GM23338 (cell line): Measurements from ENCODE around the gene ASB1. TPM values are rescaled to one million over a fixed set of nuclear protein-coding genes. Genes with fewer than 3 reads are reported as not detected.

ENCODE experiments used
- ATAC-seq: fragments of 200-7000 bp; cut with Tn5 transposase; 3 replicates; pipeline ENCODE4 v1.9.1; 2020
- DNase-seq: peaks from one replicate; pipeline ENCODE4 v3.0.0-alpha.2; 2015; ENCODE audit warnings: low spot score
- H2AFZ ChIP-seq: fragments of 200-600 bp; sonication (generic); 2 replicates; pipeline ENCODE4 v1.8.0; 2016; ENCODE audit warnings: antibody characterized with exemption, mild to moderate bottlenecking, moderate library complexity
- H3F3A ChIP-seq: fragments of 200-600 bp; sonication (generic); replicated peaks from 2 replicates; pipeline ENCODE4 v1.8.0; 2017; ENCODE audit warnings: antibody characterized with exemption, mixed run types, low read depth
- H3K27ac ChIP-seq: fragments of 200-600 bp; sonication (generic); 2 replicates; pipeline ENCODE4 v1.6.1; 2016; ENCODE audit warnings: low read depth
- H3K27me3 ChIP-seq: fragments of 200-600 bp; sonication (generic); 2 replicates; pipeline ENCODE4 v1.8.0; 2016; ENCODE audit warnings: mild to moderate bottlenecking, mixed run types, moderate library complexity; ENCODE audit not compliant: insufficient read depth
- H3K36me3 ChIP-seq: fragments of 200-600 bp; sonication (generic); 2 replicates; pipeline ENCODE4 v1.8.0; 2016; ENCODE audit warnings: mild to moderate bottlenecking; ENCODE audit not compliant: insufficient read depth
- H3K4me1 ChIP-seq: fragments of 200-600 bp; sonication (generic); 2 replicates; pipeline ENCODE4 v1.8.0; 2016; ENCODE audit warnings: mild to moderate bottlenecking, moderate library complexity; ENCODE audit not compliant: insufficient read depth
- H3K4me2 ChIP-seq: fragments of 200-600 bp; sonication (generic); 2 replicates; pipeline ENCODE4 v1.7.1; 2017; ENCODE audit warnings: mixed run types
- H3K4me3 ChIP-seq: fragments of 200-600 bp; sonication (generic); 2 replicates; pipeline ENCODE4 v1.6.1; 2016; ENCODE audit warnings: mixed run types
- H3K79me2 ChIP-seq: fragments of 200-600 bp; sonication (generic); replicated peaks from 2 replicates; pipeline ENCODE4 v1.8.0; 2017; ENCODE audit warnings: mild to moderate bottlenecking; ENCODE audit not compliant: insufficient read depth
- H3K9me2 ChIP-seq: fragments of 200-600 bp; sonication (generic); 2 replicates; pipeline ENCODE4 v1.8.0; 2017; ENCODE audit not compliant: insufficient read depth
- H4K20me1 ChIP-seq: fragments of 200-600 bp; sonication (generic); replicated peaks from 2 replicates; pipeline ENCODE4 v1.8.0; 2017; ENCODE audit warnings: mild to moderate bottlenecking; ENCODE audit not compliant: insufficient read depth
- H3K27ac Mint-ChIP-seq: 2 replicates; pipeline ENCODE4 v1.8.0; 2020; ENCODE audit warnings: inconsistent platforms, mild to moderate bottlenecking, moderate library complexity, mixed read lengths
- H3K27me3 Mint-ChIP-seq: 3 replicates; pipeline ENCODE4 v1.8.0; 2022; ENCODE audit warnings: low read depth, mild to moderate bottlenecking, moderate library complexity, mixed read lengths, inconsistent platforms; ENCODE audit not compliant: insufficient read depth, poor library complexity
- H3K36me3 Mint-ChIP-seq: 3 replicates; pipeline ENCODE4 v1.8.0; 2021; ENCODE audit warnings: low read depth, mild to moderate bottlenecking, inconsistent platforms, moderate library complexity, mixed read lengths
- H3K4me1 Mint-ChIP-seq: 3 replicates; pipeline ENCODE4 v1.8.0; 2020; ENCODE audit warnings: mild to moderate bottlenecking, inconsistent platforms, mixed read lengths
- H3K4me3 Mint-ChIP-seq: 3 replicates; pipeline ENCODE4 v1.8.0; 2021; ENCODE audit warnings: moderate library complexity, mild to moderate bottlenecking, inconsistent platforms, mixed read lengths
- H3K9me3 Mint-ChIP-seq: 3 replicates; pipeline ENCODE4 v1.8.0; 2020; ENCODE audit warnings: moderate library complexity, mild to moderate bottlenecking, inconsistent platforms, mixed read lengths
- CREB1 ChIP-seq: fragments of 250-450 bp; sonication (Bioruptor Pico); IDR thresholded peaks from 2 replicates; pipeline ENCODE4 v1.5.0; 2020; ENCODE audit warnings: low read depth, mild to moderate bottlenecking, moderate library complexity
- EZH2 ChIP-seq: fragments of 200-600 bp; sonication (generic); IDR thresholded peaks from one replicate; pipeline ENCODE4 v1.8.0; 2017; ENCODE audit warnings: antibody characterized with exemption, mild to moderate bottlenecking, low read depth; ENCODE audit not compliant: unreplicated experiment
- EZH2phosphoT487 ChIP-seq: fragments of 200-600 bp; sonication (generic); IDR thresholded peaks from one replicate; pipeline ENCODE4 v1.8.1; 2018; ENCODE audit warnings: antibody characterized with exemption; ENCODE audit not compliant: unreplicated experiment
- JUNB ChIP-seq: IDR thresholded peaks from one replicate; pipeline ENCODE4 v1.6.1; 2016; ENCODE audit warnings: antibody characterized with exemption; ENCODE audit not compliant: unreplicated experiment
- NANOG ChIP-seq: IDR thresholded peaks from 2 replicates; pipeline ENCODE4 v1.6.1; 2016; ENCODE audit warnings: antibody characterized with exemption, borderline replicate concordance
- POLR2AphosphoS5 ChIP-seq: IDR thresholded peaks from 2 replicates; pipeline ENCODE4 v1.6.1; 2016; ENCODE audit warnings: antibody characterized with exemption, low read depth
- STAT1 ChIP-seq: IDR thresholded peaks from one replicate; pipeline ENCODE4 v1.6.1; 2016; ENCODE audit warnings: antibody characterized with exemption; ENCODE audit not compliant: unreplicated experiment
- ZNF114 ChIP-seq: fragments of 250-450 bp; sonication (Bioruptor Pico); IDR thresholded peaks from 2 replicates; pipeline ENCODE4 v1.5.0; 2020; ENCODE audit warnings: mild to moderate bottlenecking, moderate library complexity
- ZNF331 ChIP-seq: fragments of 250-450 bp; sonication (Bioruptor Pico); IDR thresholded peaks from 2 replicates; pipeline ENCODE4 v1.5.0; 2020; ENCODE audit warnings: low read depth, mild to moderate bottlenecking, moderate library complexity
- polyA plus RNA-seq: library from polyadenylated mRNA; unstranded; fragments of >200 nt; fragmentation: Nextera tagmentation; extraction: Ambion mirVana; gene quantifications from 2 replicates; pipeline ENCODE4 v1.2.1, GENCODE V29; 2016
- total RNA-seq: library from RNA; depleted of rRNA; stranded (reverse); fragments of >200 nt; shearing (Covaris generic); gene quantifications from 2 replicates; pipeline ENCODE4 v1.2.3, GENCODE V29; 2014
- TF ChIP-seq, protein P1 (sequence below), 2 experiments: fragments of 200-600 bp in 1 of 2; sonication (generic) in 1 of 2; conservative IDR thresholded peaks; 2 replicates each; pipeline versions ENCODE4 v1.5.1 to v1.6.1; 2016 to 2017; ENCODE audit warnings: antibody characterized with exemption in 2 of 2, low read depth in 2 of 2, mild to moderate bottlenecking in 2 of 2, moderate library complexity in 1 of 2
- TF ChIP-seq, protein P2 (sequence below): IDR thresholded peaks from 2 replicates; pipeline ENCODE4 v1.6.1; 2016; ENCODE audit warnings: antibody characterized with exemption
- TF ChIP-seq, protein P3 (sequence below): IDR thresholded peaks from one replicate; pipeline ENCODE4 v1.6.1; 2018; ENCODE audit warnings: antibody characterized with exemption; ENCODE audit not compliant: unreplicated experiment
- TF ChIP-seq, protein P4 (sequence below): fragments of 250-450 bp; sonication (Bioruptor Pico); IDR thresholded peaks from 2 replicates; pipeline ENCODE4 v1.5.0; 2020; ENCODE audit warnings: mild to moderate bottlenecking, moderate library complexity

ASB1 gene
- total and polyA plus RNA-seq, 2 experiments from 2014 or later = 21.5 to 23.9 TPM

DNA sequence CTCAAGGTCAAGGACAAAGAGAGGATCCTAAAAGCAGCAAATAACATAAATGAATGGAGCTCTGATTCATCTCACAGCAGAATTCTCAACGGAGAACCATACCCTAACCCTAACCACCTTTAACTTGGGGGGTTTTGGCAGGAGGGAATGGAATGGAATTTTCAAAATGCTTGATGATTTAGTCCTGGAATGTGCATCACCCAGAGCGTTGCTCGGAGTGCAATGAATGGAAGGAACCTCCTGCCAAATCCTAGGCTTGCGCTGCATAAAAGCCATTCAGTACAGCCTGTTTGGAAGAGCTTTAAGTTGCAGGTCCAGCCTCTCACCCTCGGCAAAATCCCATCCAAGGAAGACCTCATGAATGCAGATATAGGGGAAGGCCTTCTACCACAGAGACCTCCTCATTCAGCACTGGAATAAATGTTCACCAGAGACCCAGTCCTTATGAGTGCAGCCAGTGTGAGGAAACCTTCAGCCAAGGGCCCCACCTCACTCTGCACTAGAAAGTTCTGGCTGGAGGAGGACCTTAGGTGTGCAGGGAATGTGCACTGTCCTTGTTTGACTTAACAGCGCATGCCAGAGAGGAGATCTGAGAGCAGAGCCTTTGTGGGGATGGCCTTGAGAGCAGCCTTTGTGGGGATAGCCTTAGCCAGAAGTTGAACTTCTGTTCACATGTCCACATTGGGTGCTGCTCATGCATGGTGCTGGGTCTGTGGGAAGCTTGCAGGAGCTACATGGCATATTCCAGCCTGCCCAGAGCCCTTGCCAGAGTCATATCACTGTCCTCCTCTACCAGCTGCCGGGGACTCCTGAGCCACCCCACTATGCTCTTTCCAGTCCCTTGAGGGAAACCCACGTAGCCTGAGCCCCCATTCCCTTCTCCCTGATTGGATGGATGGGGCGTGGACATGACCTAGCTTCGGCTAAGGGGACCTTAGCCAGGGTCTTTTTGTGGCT, 30.5 kb downstream of the ASB1 start:
- Histone ChIP-seq H3K79me2 (no peaks in the 10 kb centered on the region), H3K27ac (no peak overlapping the region), H3K9me2 (no peaks in the 10 kb centered on the region), H4K20me1 (no peaks in the 10 kb centered on the region), H3K4me1 (no peaks in the 10 kb centered on the region), H3K4me2 (no peak overlapping the region), H3K27me3 (no peaks in the 10 kb centered on the region), H3K36me3 (no peaks in the 10 kb centered on the region), H2AFZ (no peak overlapping the region), H3F3A (no peaks in the 10 kb centered on the region), H3K4me3 (no peak overlapping the region)
- Mint-ChIP-seq H3K4me1 (no peaks in the 10 kb centered on the region), H3K27ac (no peak overlapping the region), H3K9me3 (peaks cover 13% of the 10 kb centered on the region), H3K27me3 (no peaks in the 10 kb centered on the region), H3K4me3 (no peak overlapping the region), H3K36me3 (peaks cover 6% of the 10 kb centered on the region)
- ATAC-seq (no peak), DNase-seq (no peak)
- TF ChIP-seq CREB1 (CRISPR knock-in tag) (no peak), NANOG (no peak), EZH2phosphoT487 (no peak), STAT1 (no peak), JUNB (no peak), ZNF331 (no peak), ZNF114 (CRISPR knock-in tag) (no peak), POLR2AphosphoS5 (no peak), EZH2 (no peak)
- TF ChIP-seq, protein P1, sequence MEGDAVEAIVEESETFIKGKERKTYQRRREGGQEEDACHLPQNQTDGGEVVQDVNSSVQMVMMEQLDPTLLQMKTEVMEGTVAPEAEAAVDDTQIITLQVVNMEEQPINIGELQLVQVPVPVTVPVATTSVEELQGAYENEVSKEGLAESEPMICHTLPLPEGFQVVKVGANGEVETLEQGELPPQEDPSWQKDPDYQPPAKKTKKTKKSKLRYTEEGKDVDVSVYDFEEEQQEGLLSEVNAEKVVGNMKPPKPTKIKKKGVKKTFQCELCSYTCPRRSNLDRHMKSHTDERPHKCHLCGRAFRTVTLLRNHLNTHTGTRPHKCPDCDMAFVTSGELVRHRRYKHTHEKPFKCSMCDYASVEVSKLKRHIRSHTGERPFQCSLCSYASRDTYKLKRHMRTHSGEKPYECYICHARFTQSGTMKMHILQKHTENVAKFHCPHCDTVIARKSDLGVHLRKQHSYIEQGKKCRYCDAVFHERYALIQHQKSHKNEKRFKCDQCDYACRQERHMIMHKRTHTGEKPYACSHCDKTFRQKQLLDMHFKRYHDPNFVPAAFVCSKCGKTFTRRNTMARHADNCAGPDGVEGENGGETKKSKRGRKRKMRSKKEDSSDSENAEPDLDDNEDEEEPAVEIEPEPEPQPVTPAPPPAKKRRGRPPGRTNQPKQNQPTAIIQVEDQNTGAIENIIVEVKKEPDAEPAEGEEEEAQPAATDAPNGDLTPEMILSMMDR (conservative IDR thresholded peaks at IDR 0.05; ENCODE audit: low read depth in 2 of 2) = no peak
- TF ChIP-seq, protein P2, sequence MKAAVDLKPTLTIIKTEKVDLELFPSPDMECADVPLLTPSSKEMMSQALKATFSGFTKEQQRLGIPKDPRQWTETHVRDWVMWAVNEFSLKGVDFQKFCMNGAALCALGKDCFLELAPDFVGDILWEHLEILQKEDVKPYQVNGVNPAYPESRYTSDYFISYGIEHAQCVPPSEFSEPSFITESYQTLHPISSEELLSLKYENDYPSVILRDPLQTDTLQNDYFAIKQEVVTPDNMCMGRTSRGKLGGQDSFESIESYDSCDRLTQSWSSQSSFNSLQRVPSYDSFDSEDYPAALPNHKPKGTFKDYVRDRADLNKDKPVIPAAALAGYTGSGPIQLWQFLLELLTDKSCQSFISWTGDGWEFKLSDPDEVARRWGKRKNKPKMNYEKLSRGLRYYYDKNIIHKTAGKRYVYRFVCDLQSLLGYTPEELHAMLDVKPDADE = no peak
- TF ChIP-seq, protein P3, sequence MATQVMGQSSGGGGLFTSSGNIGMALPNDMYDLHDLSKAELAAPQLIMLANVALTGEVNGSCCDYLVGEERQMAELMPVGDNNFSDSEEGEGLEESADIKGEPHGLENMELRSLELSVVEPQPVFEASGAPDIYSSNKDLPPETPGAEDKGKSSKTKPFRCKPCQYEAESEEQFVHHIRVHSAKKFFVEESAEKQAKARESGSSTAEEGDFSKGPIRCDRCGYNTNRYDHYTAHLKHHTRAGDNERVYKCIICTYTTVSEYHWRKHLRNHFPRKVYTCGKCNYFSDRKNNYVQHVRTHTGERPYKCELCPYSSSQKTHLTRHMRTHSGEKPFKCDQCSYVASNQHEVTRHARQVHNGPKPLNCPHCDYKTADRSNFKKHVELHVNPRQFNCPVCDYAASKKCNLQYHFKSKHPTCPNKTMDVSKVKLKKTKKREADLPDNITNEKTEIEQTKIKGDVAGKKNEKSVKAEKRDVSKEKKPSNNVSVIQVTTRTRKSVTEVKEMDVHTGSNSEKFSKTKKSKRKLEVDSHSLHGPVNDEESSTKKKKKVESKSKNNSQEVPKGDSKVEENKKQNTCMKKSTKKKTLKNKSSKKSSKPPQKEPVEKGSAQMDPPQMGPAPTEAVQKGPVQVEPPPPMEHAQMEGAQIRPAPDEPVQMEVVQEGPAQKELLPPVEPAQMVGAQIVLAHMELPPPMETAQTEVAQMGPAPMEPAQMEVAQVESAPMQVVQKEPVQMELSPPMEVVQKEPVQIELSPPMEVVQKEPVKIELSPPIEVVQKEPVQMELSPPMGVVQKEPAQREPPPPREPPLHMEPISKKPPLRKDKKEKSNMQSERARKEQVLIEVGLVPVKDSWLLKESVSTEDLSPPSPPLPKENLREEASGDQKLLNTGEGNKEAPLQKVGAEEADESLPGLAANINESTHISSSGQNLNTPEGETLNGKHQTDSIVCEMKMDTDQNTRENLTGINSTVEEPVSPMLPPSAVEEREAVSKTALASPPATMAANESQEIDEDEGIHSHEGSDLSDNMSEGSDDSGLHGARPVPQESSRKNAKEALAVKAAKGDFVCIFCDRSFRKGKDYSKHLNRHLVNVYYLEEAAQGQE = no peak
- TF ChIP-seq, protein P4, sequence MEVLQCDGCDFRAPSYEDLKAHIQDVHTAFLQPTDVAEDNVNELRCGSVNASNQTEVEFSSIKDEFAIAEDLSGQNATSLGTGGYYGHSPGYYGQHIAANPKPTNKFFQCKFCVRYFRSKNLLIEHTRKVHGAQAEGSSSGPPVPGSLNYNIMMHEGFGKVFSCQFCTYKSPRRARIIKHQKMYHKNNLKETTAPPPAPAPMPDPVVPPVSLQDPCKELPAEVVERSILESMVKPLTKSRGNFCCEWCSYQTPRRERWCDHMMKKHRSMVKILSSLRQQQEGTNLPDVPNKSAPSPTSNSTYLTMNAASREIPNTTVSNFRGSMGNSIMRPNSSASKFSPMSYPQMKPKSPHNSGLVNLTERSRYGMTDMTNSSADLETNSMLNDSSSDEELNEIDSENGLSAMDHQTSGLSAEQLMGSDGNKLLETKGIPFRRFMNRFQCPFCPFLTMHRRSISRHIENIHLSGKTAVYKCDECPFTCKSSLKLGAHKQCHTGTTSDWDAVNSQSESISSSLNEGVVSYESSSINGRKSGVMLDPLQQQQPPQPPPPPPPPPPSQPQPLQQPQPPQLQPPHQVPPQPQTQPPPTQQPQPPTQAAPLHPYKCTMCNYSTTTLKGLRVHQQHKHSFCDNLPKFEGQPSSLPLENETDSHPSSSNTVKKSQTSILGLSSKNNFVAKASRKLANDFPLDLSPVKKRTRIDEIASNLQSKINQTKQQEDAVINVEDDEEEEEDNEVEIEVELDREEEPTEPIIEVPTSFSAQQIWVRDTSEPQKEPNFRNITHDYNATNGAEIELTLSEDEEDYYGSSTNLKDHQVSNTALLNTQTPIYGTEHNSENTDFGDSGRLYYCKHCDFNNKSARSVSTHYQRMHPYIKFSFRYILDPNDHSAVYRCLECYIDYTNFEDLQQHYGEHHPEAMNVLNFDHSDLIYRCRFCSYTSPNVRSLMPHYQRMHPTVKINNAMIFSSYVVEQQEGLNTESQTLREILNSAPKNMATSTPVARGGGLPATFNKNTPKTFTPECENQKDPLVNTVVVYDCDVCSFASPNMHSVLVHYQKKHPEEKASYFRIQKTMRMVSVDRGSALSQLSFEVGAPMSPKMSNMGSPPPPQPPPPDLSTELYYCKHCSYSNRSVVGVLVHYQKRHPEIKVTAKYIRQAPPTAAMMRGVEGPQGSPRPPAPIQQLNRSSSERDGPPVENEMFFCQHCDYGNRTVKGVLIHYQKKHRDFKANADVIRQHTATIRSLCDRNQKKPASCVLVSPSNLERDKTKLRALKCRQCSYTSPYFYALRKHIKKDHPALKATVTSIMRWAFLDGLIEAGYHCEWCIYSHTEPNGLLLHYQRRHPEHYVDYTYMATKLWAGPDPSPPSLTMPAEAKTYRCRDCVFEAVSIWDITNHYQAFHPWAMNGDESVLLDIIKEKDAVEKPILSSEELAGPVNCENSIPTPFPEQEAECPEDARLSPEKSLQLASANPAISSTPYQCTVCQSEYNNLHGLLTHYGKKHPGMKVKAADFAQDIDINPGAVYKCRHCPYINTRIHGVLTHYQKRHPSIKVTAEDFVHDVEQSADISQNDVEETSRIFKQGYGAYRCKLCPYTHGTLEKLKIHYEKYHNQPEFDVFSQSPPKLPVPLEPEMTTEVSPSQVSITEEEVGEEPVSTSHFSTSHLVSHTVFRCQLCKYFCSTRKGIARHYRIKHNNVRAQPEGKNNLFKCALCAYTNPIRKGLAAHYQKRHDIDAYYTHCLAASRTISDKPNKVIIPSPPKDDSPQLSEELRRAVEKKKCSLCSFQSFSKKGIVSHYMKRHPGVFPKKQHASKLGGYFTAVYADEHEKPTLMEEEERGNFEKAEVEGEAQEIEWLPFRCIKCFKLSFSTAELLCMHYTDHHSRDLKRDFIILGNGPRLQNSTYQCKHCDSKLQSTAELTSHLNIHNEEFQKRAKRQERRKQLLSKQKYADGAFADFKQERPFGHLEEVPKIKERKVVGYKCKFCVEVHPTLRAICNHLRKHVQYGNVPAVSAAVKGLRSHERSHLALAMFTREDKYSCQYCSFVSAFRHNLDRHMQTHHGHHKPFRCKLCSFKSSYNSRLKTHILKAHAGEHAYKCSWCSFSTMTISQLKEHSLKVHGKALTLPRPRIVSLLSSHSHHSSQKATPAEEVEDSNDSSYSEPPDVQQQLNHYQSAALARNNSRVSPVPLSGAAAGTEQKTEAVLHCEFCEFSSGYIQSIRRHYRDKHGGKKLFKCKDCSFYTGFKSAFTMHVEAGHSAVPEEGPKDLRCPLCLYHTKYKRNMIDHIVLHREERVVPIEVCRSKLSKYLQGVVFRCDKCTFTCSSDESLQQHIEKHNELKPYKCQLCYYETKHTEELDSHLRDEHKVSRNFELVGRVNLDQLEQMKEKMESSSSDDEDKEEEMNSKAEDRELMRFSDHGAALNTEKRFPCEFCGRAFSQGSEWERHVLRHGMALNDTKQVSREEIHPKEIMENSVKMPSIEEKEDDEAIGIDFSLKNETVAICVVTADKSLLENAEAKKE (CRISPR knock-in tag) = no peak
